Uterine smooth muscle cell (primary cell): ENCODE results near the gene CWC22. TPM values are rescaled to one million over a fixed set of nuclear protein-coding genes. Genes with fewer than 3 reads are reported as not detected.

Experiments
- total RNA-seq: library from RNA; depleted of rRNA; stranded (reverse); fragments of >200 nt; gene quantifications from 2 replicates; pipeline ENCODE4 v1.2.3, GENCODE V29; 2014

CWC22 gene
- total RNA-seq, result 28.5 and 33.6 TPM in 2 replicates

GRCh38 chr2:180006781-180007579 is at the start of gene CWC22:
Gene CWC22 (minus strand): TSS chr2:180007297. CDS start chr2:179993341, 13,956 bp downstream.

Other genes starting within 250 kb of the CWC22 start
- gene ZNF385B, start 145.7 kb downstream of the CWC22 start, total RNA-seq, result not detected in 2 replicates